ENCODE data around the gene CSNK1A1. TPM values are rescaled to one million over a fixed set of nuclear protein-coding genes. Genes with fewer than 3 reads are reported as not detected.
A peak's percentile ranks its signal among the peaks of the same experiment; 100 is the strongest.
"Not testable (repeated sequence)": the region's sequence is repeated elsewhere in the genome, so short reads cannot be mapped to it uniquely, and the experiment has no call there.

Gene CSNK1A1
- 176 and 187 TPM in 2 replicates for total RNA-seq

DNA sequence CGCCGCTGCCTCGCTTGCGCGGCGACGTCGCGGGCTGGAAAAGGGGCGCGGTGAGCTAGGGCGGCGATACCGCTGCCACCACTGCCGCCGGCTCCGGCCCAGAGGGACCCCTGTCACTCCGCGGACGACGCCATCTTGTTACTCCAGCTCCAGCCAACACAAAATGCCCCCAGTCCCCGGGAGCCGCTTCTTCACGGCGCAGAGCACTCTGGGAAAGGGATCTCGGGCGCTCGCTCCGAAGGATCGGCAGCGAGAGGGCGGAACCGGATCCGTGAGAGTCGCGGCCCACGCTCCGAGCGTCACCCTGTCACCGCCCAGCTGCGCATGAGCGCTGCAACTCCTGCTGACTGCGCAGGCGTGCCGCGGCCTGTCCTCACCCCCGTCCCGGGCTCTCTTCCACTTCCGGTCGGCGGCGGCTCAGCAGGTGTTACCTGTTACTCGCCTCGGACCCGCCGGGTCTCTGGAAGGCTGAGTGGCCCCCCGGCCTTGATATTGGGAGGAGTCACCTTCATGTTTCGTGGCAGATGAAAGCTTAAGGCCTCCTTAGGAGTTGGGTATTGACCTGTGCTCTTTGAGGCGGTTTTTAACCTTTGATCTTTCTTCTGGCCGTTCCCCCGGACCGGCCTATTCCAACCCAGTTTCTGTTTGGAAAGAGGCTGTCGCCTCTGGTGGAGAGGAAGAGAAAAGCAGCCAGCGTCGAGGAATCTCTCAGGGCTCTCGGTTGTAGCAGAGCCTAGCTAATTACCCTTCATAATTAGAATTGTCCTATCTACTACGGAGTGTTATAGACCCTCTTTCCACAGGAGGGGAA, at the start of gene CSNK1A1:
Gene CSNK1A1, minus strand, starts transcription at position 213 of the 811 bp plus-strand sequence. CDS start 475 bp downstream, outside the sequence.
- TF ChIP-seq, protein P1, sequence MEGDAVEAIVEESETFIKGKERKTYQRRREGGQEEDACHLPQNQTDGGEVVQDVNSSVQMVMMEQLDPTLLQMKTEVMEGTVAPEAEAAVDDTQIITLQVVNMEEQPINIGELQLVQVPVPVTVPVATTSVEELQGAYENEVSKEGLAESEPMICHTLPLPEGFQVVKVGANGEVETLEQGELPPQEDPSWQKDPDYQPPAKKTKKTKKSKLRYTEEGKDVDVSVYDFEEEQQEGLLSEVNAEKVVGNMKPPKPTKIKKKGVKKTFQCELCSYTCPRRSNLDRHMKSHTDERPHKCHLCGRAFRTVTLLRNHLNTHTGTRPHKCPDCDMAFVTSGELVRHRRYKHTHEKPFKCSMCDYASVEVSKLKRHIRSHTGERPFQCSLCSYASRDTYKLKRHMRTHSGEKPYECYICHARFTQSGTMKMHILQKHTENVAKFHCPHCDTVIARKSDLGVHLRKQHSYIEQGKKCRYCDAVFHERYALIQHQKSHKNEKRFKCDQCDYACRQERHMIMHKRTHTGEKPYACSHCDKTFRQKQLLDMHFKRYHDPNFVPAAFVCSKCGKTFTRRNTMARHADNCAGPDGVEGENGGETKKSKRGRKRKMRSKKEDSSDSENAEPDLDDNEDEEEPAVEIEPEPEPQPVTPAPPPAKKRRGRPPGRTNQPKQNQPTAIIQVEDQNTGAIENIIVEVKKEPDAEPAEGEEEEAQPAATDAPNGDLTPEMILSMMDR (conservative IDR thresholded peaks at IDR 0.05; ENCODE audit: low read depth, low read length): peak; percentile 80
- H3K4me3 ChIP-seq (ENCODE audit: low read depth, low read length): peak within 1 kb of the TSS; percentile 99
- peak; percentile 66 for DNase-seq (ENCODE audit: low read depth)

GRCh38 chr5:149600932-149601331, 49.7 kb upstream of the CSNK1A1 start:
- DNase-seq (ENCODE audit: low read depth): no peak
- TF ChIP-seq, protein P1 (conservative IDR thresholded peaks at IDR 0.05; ENCODE audit: low read depth, low read length): no peak
- H3K4me3 ChIP-seq (ENCODE audit: low read depth, low read length): no peak overlapping the region

DNA sequence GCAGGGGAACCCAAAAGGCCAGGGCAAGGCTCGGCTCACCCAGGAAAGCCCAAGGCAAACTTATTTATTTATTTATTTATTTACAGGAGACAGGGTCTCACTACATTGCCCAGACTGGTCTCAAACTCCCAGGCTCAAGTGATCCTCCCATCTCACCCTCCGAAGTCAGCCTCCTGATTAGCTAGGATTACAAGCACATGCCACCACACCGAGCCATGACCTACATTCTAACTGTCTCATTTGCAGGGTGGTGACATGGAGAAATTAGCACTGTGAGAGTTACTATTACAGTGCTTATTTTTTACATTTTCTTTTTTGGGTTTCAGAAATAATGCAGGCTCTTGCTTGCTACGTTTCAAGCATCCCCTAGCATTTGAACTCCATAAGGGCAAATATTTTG, 48.1 kb upstream of the CSNK1A1 start:
- TF ChIP-seq, protein P1 (conservative IDR thresholded peaks at IDR 0.05; ENCODE audit: low read depth, low read length): no peak
- no peak for DNase-seq (ENCODE audit: low read depth)
- H3K4me3 ChIP-seq (ENCODE audit: low read depth, low read length): no peak overlapping the region

DNA sequence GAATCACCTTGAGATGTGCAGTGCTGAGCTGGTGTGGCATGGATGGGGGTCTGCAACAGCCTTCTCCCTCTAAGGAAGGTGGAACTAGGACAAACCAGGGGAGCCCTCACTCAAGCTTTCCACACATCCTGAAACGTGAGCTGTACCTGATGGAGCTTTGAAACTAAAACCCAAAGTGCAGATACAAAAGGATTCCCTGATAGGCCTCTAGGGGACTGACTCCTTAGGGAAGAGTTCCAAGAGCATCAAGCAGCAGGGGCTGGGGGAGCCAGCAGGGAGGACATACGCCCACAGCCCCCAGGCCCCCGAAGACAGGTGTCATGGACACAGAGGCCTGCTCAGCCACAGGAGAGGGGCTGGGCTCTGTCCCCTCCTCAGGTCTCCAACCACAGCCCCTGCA, 47.7 kb upstream of the CSNK1A1 start:
- TF ChIP-seq, protein P1 (conservative IDR thresholded peaks at IDR 0.05; ENCODE audit: low read depth, low read length): no peak
- DNase-seq (ENCODE audit: low read depth): no peak
- H3K4me3 ChIP-seq (ENCODE audit: low read depth, low read length): no peak overlapping the region

DNA sequence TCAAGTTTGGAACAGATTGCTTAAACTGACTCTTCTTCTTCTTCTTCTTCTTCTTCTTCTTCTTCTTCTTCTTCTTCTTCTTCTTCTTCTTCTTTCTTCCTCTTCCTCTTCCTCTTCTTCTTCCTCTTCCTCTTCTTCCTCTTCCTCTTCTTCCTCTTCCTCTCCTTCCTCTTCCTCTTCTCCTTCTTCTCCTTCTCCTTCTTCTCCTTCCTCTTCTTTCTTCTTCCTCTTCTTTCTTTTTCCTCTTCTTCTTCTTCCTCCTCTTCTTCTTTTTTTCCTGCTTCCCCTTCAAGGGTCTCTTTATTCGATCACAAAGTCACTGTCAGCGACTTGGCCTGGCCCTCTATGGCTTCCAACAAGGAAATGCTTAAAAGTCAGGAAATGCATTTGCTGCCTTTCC, 47.0 kb upstream of the CSNK1A1 start:
- not testable (repeated sequence) for DNase-seq (ENCODE audit: low read depth); H3K4me3 ChIP-seq (ENCODE audit: low read depth, low read length)

DNA sequence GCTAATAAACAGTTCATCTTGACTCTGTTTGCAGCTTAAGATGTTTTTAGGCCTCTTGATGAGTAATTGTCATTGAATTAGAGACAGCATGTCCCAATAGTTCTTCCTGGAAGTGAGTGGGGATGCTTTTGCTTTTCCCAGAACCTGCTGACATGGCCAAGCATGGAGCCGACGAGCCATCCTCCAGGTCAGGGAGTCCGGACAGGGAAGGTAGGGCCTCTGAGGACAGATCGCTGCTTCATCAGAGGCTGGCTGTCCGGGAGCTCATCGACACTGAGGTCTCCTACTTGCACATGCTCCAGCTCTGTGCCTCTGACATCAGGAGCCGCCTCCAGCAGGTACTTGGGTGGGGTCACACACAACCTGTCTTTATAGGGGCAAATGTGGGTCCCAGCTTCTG, 46.4 kb upstream of the CSNK1A1 start:
- no peak overlapping the region for H3K4me3 ChIP-seq (ENCODE audit: low read depth, low read length)
- DNase-seq (ENCODE audit: low read depth): no peak
- TF ChIP-seq, protein P1 (conservative IDR thresholded peaks at IDR 0.05; ENCODE audit: low read depth, low read length): no peak

GRCh38 chr5:149596712-149597111, 45.5 kb upstream of the CSNK1A1 start:
- TF ChIP-seq, protein P1 (conservative IDR thresholded peaks at IDR 0.05; ENCODE audit: low read depth, low read length): no peak
- DNase-seq (ENCODE audit: low read depth): no peak
- H3K4me3 ChIP-seq (ENCODE audit: low read depth, low read length): no peak overlapping the region

DNA sequence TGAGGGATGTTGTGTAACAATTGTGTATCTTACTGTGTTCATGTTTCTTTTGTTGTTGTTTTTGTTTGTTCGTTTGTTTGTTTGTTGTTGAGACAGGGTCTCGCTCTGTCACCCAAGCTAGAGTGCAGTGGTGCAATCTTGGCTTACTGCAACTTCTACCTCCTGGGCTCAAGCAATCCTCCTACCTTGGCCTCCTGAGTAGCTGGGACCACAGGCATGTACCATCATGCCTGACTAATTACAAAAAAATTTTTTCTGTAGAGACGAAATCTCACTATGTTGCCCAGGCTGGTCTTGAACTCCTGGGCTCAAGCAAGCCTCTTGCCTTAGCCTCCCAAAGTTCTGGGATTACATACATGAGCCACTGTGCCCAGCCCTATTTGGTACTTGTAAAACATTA, 43.9 kb upstream of the CSNK1A1 start:
- DNase-seq (ENCODE audit: low read depth); H3K4me3 ChIP-seq (ENCODE audit: low read depth, low read length): not testable (repeated sequence)
